HCT116 (cell line): ENCODE data around the gene CD8A. TPM values are rescaled to one million over a fixed set of nuclear protein-coding genes. Genes with fewer than 3 reads are reported as not detected.

Experiments used
- ATAC-seq: fragments of 200-7000 bp; cut with Tn5 transposase; 2 replicates; pipeline ENCODE4 v1.9.1; 2020; ENCODE audit warnings: mild to moderate bottlenecking, moderate library complexity
- BruUV-seq: library from RNA; stranded (reverse); fragments of 400-500 nt; replicated peaks from 2 replicates; lab custom pipeline; 2021; lab: Mats Ljungman, UMichigan
- CTCF ChIA-PET: fragments of 300-600 bp; sonication (Branson Sonifier 250); formaldehyde crosslinking; loops from one replicate; lab custom pipeline; 2021; ENCODE audit warnings: antibody characterized with exemption; lab: Charles Lee
- POLR2A ChIA-PET: fragments of 300-600, 350-600 bp; sonication (Branson Sonifier 250); formaldehyde crosslinking; loops from one replicate; lab custom pipeline; 2021; ENCODE audit warnings: antibody characterized with exemption; lab: Charles Lee
- RAD21 ChIA-PET, 2 experiments: fragments of 300-600 bp; sonication (Branson Sonifier 250); formaldehyde crosslinking; loops; one replicate each; lab custom pipeline; 2023; ENCODE audit warnings: low total read pairs in 2 of 2; ENCODE audit not compliant: uncharacterized antibody in 2 of 2, unreplicated experiment in 2 of 2, low non-redundant PET in 1 of 2; lab: Charles Lee
- DNase-seq: peaks from one replicate; pipeline ENCODE4 v3.0.0-alpha.2; 2010; ENCODE audit warnings: low read depth, low spot score
- H2AFZ ChIP-seq: fragments of 200-600 bp; shearing (Covaris generic), sonication (generic); 2 replicates; pipeline ENCODE4 v1.6.1; 2017; ENCODE audit warnings: low read depth, mixed run types, mixed read lengths, antibody characterized with exemption, low read length; ENCODE audit not compliant: poor library complexity, severe bottlenecking
- H3K27ac ChIP-seq: 2 replicates; pipeline ENCODE4 v1.5.1; 2012; ENCODE audit warnings: low read depth, low read length
- H3K27me3 ChIP-seq: fragments of 200-600 bp; sonication (generic); 2 replicates; pipeline ENCODE4 v1.6.1; 2016; ENCODE audit warnings: mixed run types, low read length, mixed read lengths; ENCODE audit not compliant: insufficient read depth
- H3K36me3 ChIP-seq, 2 experiments: fragments of 200-500 bp in 1 of 2; fragments of 200-600 bp in 1 of 2; sonication (Bioruptor generic) in 1 of 2; sonication (generic) in 1 of 2; 2 replicates each; pipeline versions ENCODE4 v1.5.1 to v1.6.1; 2014 to 2016; ENCODE audit warnings: low read length in 2 of 2, inconsistent platforms in 1 of 2, mixed read lengths in 1 of 2, mixed run types in 1 of 2; ENCODE audit not compliant: insufficient read depth in 2 of 2, control insufficient read depth in 1 of 2
- H3K4me1 ChIP-seq, 2 experiments: fragments of 200-600 bp in 1 of 2; sonication (generic) in 1 of 2; 2 replicates each; pipeline versions ENCODE4 v1.5.1 to v1.6.1; 2012 to 2017; ENCODE audit warnings: low read length in 2 of 2, inconsistent platforms in 1 of 2, mild to moderate bottlenecking in 1 of 2, mixed read lengths in 1 of 2, mixed run types in 1 of 2, moderate library complexity in 1 of 2; ENCODE audit not compliant: insufficient read depth in 2 of 2, control insufficient read depth in 1 of 2
- H3K4me2 ChIP-seq: fragments of 200-600 bp; sonication (generic); 2 replicates; pipeline ENCODE4 v1.6.1; 2017; ENCODE audit warnings: mixed run types, low read length, mixed read lengths
- H3K4me3 ChIP-seq, 2 experiments: fragments of 200-600 bp in 1 of 2; sonication (generic) in 1 of 2; replicated peaks in 1 of 2; 2 replicates each; pipeline ENCODE4 v1.5.1; 2011 to 2016; ENCODE audit warnings: low read length in 2 of 2, control low read depth in 1 of 2, low read depth in 1 of 2, mild to moderate bottlenecking in 1 of 2, mixed read lengths in 1 of 2, mixed run types in 1 of 2
- H3K79me2 ChIP-seq: fragments of 200-600 bp; sonication (generic); 2 replicates; pipeline ENCODE4 v1.6.1; 2017; ENCODE audit warnings: mild to moderate bottlenecking, mixed run types, low read length, moderate library complexity, mixed read lengths; ENCODE audit not compliant: insufficient read depth
- H3K9ac ChIP-seq: fragments of 200-600 bp; sonication (generic); 2 replicates; pipeline ENCODE4 v1.6.1; 2016; ENCODE audit warnings: low read length, mixed read lengths
- H3K9me2 ChIP-seq: fragments of 200-600 bp; sonication (generic), shearing (Covaris generic); 2 replicates; pipeline ENCODE4 v1.6.1; 2017; ENCODE audit warnings: mixed run types, mild to moderate bottlenecking, moderate library complexity; ENCODE audit not compliant: insufficient read depth
- H3K9me3 ChIP-seq, 2 experiments: fragments of 200-500 bp in 1 of 2; fragments of 200-600 bp in 1 of 2; sonication (Bioruptor generic) in 1 of 2; sonication (generic) in 1 of 2; 2 replicates each; pipeline ENCODE4 v1.6.1; 2014 to 2017; ENCODE audit warnings: low read length in 2 of 2, mixed read lengths in 2 of 2, inconsistent platforms in 1 of 2, low read depth in 1 of 2, mild to moderate bottlenecking in 1 of 2, mixed run types in 1 of 2, moderate library complexity in 1 of 2; ENCODE audit not compliant: control insufficient read depth in 1 of 2, insufficient read depth in 1 of 2
- H4K20me1 ChIP-seq: fragments of 200-600 bp; sonication (generic), shearing (Covaris generic); 2 replicates; pipeline ENCODE4 v1.6.1; 2017; ENCODE audit warnings: mixed run types, mild to moderate bottlenecking, moderate library complexity; ENCODE audit not compliant: insufficient read depth
- CEBPB ChIP-seq: IDR thresholded peaks from 2 replicates; pipeline ENCODE4 v1.6.1; 2012; ENCODE audit warnings: low read depth
- CTCF ChIP-seq, 3 experiments: fragments of 200-600 bp in 1 of 3; sonication (generic) in 1 of 3; IDR thresholded peaks in 2 of 3; conservative IDR thresholded peaks in 1 of 3; 2 replicates each; pipeline ENCODE4 v1.5.1; 2012 to 2017; ENCODE audit warnings: low read depth in 2 of 3, low read length in 2 of 3, antibody characterized with exemption in 1 of 3, borderline replicate concordance in 1 of 3, control low read depth in 1 of 3, mild to moderate bottlenecking in 1 of 3, mixed read lengths in 1 of 3, mixed run types in 1 of 3, moderate library complexity in 1 of 3; ENCODE audit not compliant: insufficient read depth in 1 of 3
- EGR1 ChIP-seq: IDR thresholded peaks from 2 replicates; pipeline ENCODE4 v1.6.1; 2012; ENCODE audit warnings: low read depth
- EZH2 ChIP-seq: fragments of 200-600 bp; sonication (generic); IDR thresholded peaks from 2 replicates; pipeline ENCODE4 v1.6.1; 2017; ENCODE audit warnings: antibody characterized with exemption, mixed run types
- EZH2phosphoT487 ChIP-seq: fragments of 200-600 bp; IDR thresholded peaks from 2 replicates; pipeline ENCODE4 v1.6.1; 2018; ENCODE audit warnings: antibody characterized with exemption, borderline replicate concordance
- FOSL1 ChIP-seq: IDR thresholded peaks from 2 replicates; pipeline ENCODE4 v1.6.1; 2012; ENCODE audit warnings: low read depth
- MAX ChIP-seq: IDR thresholded peaks from 2 replicates; pipeline ENCODE4 v1.6.1; 2012
- RAD21 ChIP-seq: IDR thresholded peaks from 2 replicates; pipeline ENCODE4 v1.6.1; 2012; ENCODE audit warnings: low read depth, mild to moderate bottlenecking
- SIN3A ChIP-seq: IDR thresholded peaks from 2 replicates; pipeline ENCODE4 v1.6.1; 2012; ENCODE audit warnings: low read depth
- SP1 ChIP-seq: IDR thresholded peaks from 2 replicates; pipeline ENCODE4 v1.6.1; 2012; ENCODE audit warnings: low read depth
- SRF ChIP-seq: IDR thresholded peaks from 2 replicates; pipeline ENCODE4 v1.6.1; 2012; ENCODE audit warnings: low read depth
- TCF7L2 ChIP-seq: IDR thresholded peaks from 2 replicates; pipeline ENCODE4 v1.7.0; 2011; ENCODE audit warnings: borderline replicate concordance, inconsistent platforms; ENCODE audit not compliant: insufficient read depth, insufficient read length; ENCODE audit errors: extremely low read depth
- YY1 ChIP-seq: IDR thresholded peaks from 2 replicates; pipeline ENCODE4 v1.6.1; 2011; ENCODE audit warnings: low read length, low read depth, moderate library complexity, mild to moderate bottlenecking; ENCODE audit not compliant: insufficient replicate concordance; ENCODE audit errors: extremely low read depth
- ZFX ChIP-seq: fragments of 450-650 bp; IDR thresholded peaks from 2 replicates; pipeline ENCODE4 v1.6.1; 2017
- intact Hi-C: fragments of 100-400 bp; cut with micrococcal nuclease; formaldehyde crosslinking; loops from 2 replicates; pipeline ENCODE4 v1.10.0; 2022
- total RNA-seq: library from RNA; stranded (reverse); gene quantifications from one replicate; pipeline ENCODE4 v1.2.1, GENCODE V29; 2021; ENCODE audit not compliant: unreplicated experiment
- TF ChIP-seq, protein P1 (sequence below): IDR thresholded peaks from 2 replicates; pipeline ENCODE4 v1.6.1; 2011; ENCODE audit warnings: mild to moderate bottlenecking, low read length, moderate library complexity; ENCODE audit not compliant: insufficient replicate concordance; ENCODE audit errors: extremely low read depth
- TF ChIP-seq, protein P2 (sequence below): IDR thresholded peaks from 2 replicates; pipeline ENCODE4 v1.6.1; 2012; ENCODE audit warnings: low read depth

CD8A gene
- total RNA-seq, 1 experiment from 2014 or later: 0.76 TPM

DNA sequence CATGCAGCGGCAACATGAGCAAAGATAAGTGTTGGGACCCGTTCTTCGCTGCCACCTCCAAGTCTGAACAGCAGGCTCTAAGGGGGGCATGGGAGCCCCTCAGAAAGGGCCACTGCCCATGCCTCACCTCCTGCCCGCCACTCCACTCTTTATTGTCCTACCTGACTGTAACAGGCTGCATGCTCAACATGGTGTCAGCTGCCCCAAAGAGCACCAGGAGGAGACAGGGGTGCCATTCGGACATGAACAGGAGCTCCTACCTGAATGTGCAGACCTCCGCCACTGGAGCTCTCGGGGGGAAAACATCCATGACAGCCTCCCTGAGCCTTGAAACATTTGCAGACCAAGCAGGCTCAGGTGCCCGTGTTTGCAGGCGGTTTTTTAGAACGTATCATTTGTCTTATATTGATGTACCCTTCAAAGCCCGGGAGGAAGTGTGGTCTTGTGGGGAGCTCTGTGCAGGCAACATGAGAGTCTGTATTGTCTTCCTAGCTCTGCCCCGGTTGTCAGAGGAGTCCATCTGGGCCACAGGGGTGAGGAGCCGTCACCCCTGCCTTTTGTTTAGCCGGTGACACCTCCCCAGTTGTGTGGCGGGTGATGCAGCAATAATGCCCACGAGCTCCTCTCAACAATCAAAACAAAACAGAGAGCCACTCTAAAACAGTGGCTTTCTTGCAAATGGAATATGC, 35.1 kb upstream of the CD8A start:
- no TSS peak for BruUV-seq
- H3K36me3 ChIP-seq: no peaks in the 10 kb centered on the region
- no peaks in the 10 kb centered on the region for H3K9me3 ChIP-seq
- no peaks in the 10 kb centered on the region for H3K9me2 ChIP-seq
- DNase-seq (no peak), ATAC-seq (no peak)
- ChIA-PET CTCF (no interaction called here), POLR2A (no interaction called here)
- intact Hi-C loops: no loop called here
- H4K20me1 ChIP-seq: no peaks in the 10 kb centered on the region
- H2AFZ ChIP-seq: no peak overlapping the region
- TF ChIP-seq FOSL1 (no peak), CEBPB (no peak), SRF (no peak), TCF7L2 (no peak), MAX (no peak), CTCF (IDR thresholded peaks at IDR 0.05 in 2 of 3, conservative IDR thresholded peaks at IDR 0.05 in 1 of 3; ENCODE audit: borderline replicate concordance in 1 of 3, insufficient read depth in 1 of 3, low read depth in 2 of 3, low read length in 2 of 3) (no peak), RAD21 (no peak), EZH2 (no peak), EZH2phosphoT487 (no peak), YY1 (no peak), EGR1 (no peak), ZFX (no peak), SIN3A (no peak), SP1 (no peak)
- TF ChIP-seq, protein P1, sequence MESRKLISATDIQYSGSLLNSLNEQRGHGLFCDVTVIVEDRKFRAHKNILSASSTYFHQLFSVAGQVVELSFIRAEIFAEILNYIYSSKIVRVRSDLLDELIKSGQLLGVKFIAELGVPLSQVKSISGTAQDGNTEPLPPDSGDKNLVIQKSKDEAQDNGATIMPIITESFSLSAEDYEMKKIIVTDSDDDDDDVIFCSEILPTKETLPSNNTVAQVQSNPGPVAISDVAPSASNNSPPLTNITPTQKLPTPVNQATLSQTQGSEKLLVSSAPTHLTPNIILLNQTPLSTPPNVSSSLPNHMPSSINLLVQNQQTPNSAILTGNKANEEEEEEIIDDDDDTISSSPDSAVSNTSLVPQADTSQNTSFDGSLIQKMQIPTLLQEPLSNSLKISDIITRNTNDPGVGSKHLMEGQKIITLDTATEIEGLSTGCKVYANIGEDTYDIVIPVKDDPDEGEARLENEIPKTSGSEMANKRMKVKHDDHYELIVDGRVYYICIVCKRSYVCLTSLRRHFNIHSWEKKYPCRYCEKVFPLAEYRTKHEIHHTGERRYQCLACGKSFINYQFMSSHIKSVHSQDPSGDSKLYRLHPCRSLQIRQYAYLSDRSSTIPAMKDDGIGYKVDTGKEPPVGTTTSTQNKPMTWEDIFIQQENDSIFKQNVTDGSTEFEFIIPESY: no peak
- TF ChIP-seq, protein P2, sequence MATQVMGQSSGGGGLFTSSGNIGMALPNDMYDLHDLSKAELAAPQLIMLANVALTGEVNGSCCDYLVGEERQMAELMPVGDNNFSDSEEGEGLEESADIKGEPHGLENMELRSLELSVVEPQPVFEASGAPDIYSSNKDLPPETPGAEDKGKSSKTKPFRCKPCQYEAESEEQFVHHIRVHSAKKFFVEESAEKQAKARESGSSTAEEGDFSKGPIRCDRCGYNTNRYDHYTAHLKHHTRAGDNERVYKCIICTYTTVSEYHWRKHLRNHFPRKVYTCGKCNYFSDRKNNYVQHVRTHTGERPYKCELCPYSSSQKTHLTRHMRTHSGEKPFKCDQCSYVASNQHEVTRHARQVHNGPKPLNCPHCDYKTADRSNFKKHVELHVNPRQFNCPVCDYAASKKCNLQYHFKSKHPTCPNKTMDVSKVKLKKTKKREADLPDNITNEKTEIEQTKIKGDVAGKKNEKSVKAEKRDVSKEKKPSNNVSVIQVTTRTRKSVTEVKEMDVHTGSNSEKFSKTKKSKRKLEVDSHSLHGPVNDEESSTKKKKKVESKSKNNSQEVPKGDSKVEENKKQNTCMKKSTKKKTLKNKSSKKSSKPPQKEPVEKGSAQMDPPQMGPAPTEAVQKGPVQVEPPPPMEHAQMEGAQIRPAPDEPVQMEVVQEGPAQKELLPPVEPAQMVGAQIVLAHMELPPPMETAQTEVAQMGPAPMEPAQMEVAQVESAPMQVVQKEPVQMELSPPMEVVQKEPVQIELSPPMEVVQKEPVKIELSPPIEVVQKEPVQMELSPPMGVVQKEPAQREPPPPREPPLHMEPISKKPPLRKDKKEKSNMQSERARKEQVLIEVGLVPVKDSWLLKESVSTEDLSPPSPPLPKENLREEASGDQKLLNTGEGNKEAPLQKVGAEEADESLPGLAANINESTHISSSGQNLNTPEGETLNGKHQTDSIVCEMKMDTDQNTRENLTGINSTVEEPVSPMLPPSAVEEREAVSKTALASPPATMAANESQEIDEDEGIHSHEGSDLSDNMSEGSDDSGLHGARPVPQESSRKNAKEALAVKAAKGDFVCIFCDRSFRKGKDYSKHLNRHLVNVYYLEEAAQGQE: no peak
- TF ChIP-seq, all 23 proteins: peak for 0
- no peak overlapping the region for H3K4me3 ChIP-seq
- no peaks in the 10 kb centered on the region for H3K27me3 ChIP-seq
- H3K4me2 ChIP-seq: no peak overlapping the region
- no peak overlapping the region for H3K9ac ChIP-seq
- RAD21 ChIA-PET: no interaction called here
- no peaks in the 10 kb centered on the region for H3K4me1 ChIP-seq
- H3K27ac ChIP-seq: no peak overlapping the region
- H3K79me2 ChIP-seq: no peaks in the 10 kb centered on the region
